SIG-M5 treated with dmso at 0.1 percent for 504 hours (cell line): ENCODE measurements around the gene SLC26A11.

Experiments used
- DNase-seq: peaks from one replicate; lab custom pipeline; 2025; ENCODE audit not compliant: unreplicated experiment; lab: John Stamatoyannopoulos, UW

SLC26A11 gene

GRCh38 chr17:80217703-80218362, 2.4 kb upstream of the SLC26A11 start:
- DNase-seq: no peak

- DNase-seq: no peak
Measured at GRCh38 chr17:80218391-80218790, 1.8 kb upstream of the SLC26A11 start.

- peak; percentile 90 for DNase-seq
Measured at GRCh38 chr17:80219013-80219762, 1.0 kb upstream of the SLC26A11 start.

GRCh38 chr17:80219763-80220053, 519 bp upstream of the SLC26A11 start:
- no peak for DNase-seq

GRCh38 chr17:80220736-80221215, 549 bp downstream of the SLC26A11 start:
- DNase-seq: no peak

GRCh38 chr17:80221351-80222105, 1.3 kb downstream of the SLC26A11 start:
- DNase-seq: no peak

GRCh38 chr17:80222376-80223141, 2.3 kb downstream of the SLC26A11 start:
- DNase-seq: no peak

- no peak for DNase-seq
Measured at GRCh38 chr17:80223142-80223815, 3.1 kb downstream of the SLC26A11 start.

- DNase-seq: no peak
Measured at GRCh38 chr17:80223838-80224497, 3.7 kb downstream of the SLC26A11 start.

- no peak for DNase-seq
Measured at GRCh38 chr17:80224683-80225082, 4.5 kb downstream of the SLC26A11 start.

GRCh38 chr17:80225230-80225629, 5.0 kb downstream of the SLC26A11 start:
- DNase-seq: no peak

GRCh38 chr17:80227156-80227555, 6.9 kb downstream of the SLC26A11 start:
- no peak for DNase-seq

GRCh38 chr17:80227666-80228065, 7.4 kb downstream of the SLC26A11 start:
- no peak for DNase-seq

GRCh38 chr17:80228477-80228876, 8.2 kb downstream of the SLC26A11 start:
- DNase-seq: no peak

GRCh38 chr17:80229011-80229410, 8.8 kb downstream of the SLC26A11 start:
- DNase-seq: no peak

GRCh38 chr17:80232438-80232837, 12.2 kb downstream of the SLC26A11 start:
- no peak for DNase-seq

- DNase-seq: no peak
Measured at GRCh38 chr17:80233202-80233601, 13.0 kb downstream of the SLC26A11 start.

GRCh38 chr17:80236911-80237310, 16.7 kb downstream of the SLC26A11 start:
- no peak for DNase-seq

- DNase-seq: no peak
Measured at GRCh38 chr17:80237386-80237785, 17.2 kb downstream of the SLC26A11 start.

- no peak for DNase-seq
Measured at GRCh38 chr17:80242505-80242904, 22.3 kb downstream of the SLC26A11 start.
